ENCODE measurements around the gene PTPN18.

The PTPN18 gene

GRCh38 chr2:130352237-130352636, 3.6 kb upstream of the PTPN18 start:
- Histone ChIP-seq H3K27me3 (ENCODE audit: insufficient read depth, low read depth, severe bottlenecking) (no peaks in the 10 kb centered on the region), H3K27ac (no peak overlapping the region), H3K36me3 (peaks cover 6% of the 10 kb centered on the region), H3K4me3 (ENCODE audit: low read depth, low read length) (no peak overlapping the region), H3K9me3 (ENCODE audit: severe bottlenecking) (no peaks in the 10 kb centered on the region)
- no peak for DNase-seq
- TF ChIP-seq CTCF (IDR thresholded peaks at IDR 0.05; ENCODE audit: low read depth, low read length): no peak

GRCh38 chr2:130353291-130354138, 2.3 kb upstream of the PTPN18 start:
- H3K4me3 ChIP-seq (ENCODE audit: low read depth, low read length): no peak overlapping the region
- no peak overlapping the region for H3K27ac ChIP-seq
- DNase-seq: no peak
- no peaks in the 10 kb centered on the region for H3K9me3 ChIP-seq (ENCODE audit: severe bottlenecking)
- no peaks in the 10 kb centered on the region for H3K36me3 ChIP-seq
- TF ChIP-seq CTCF (IDR thresholded peaks at IDR 0.05; ENCODE audit: low read depth, low read length): no peak
- H3K27me3 ChIP-seq (ENCODE audit: insufficient read depth, low read depth, severe bottlenecking): no peaks in the 10 kb centered on the region

GRCh38 chr2:130354139-130354428, 1.8 kb upstream of the PTPN18 start:
- DNase-seq: no peak
- H3K4me3 ChIP-seq (ENCODE audit: low read depth, low read length): no peak overlapping the region
- H3K36me3 ChIP-seq: no peaks in the 10 kb centered on the region
- no peak for TF ChIP-seq CTCF (IDR thresholded peaks at IDR 0.05; ENCODE audit: low read depth, low read length)
- H3K27me3 ChIP-seq (ENCODE audit: insufficient read depth, low read depth, severe bottlenecking): no peaks in the 10 kb centered on the region
- H3K27ac ChIP-seq: no peak overlapping the region
- H3K9me3 ChIP-seq (ENCODE audit: severe bottlenecking): no peaks in the 10 kb centered on the region

- peak overlapping the region; percentile 72 for H3K27ac ChIP-seq
- peak overlapping the region; percentile 63 for H3K4me3 ChIP-seq (ENCODE audit: low read depth, low read length)
- TF ChIP-seq CTCF (IDR thresholded peaks at IDR 0.05; ENCODE audit: low read depth, low read length): no peak
- H3K27me3 ChIP-seq (ENCODE audit: insufficient read depth, low read depth, severe bottlenecking): no peaks in the 10 kb centered on the region
- no peaks in the 10 kb centered on the region for H3K9me3 ChIP-seq (ENCODE audit: severe bottlenecking)
- H3K36me3 ChIP-seq: no peaks in the 10 kb centered on the region
- DNase-seq: no peak
Observed at GRCh38 chr2:130355172-130355577, 681 bp upstream of the PTPN18 start.

GRCh38 chr2:130357864-130358263, 2.0 kb downstream of the PTPN18 start:
- Histone ChIP-seq H3K27me3 (ENCODE audit: insufficient read depth, low read depth, severe bottlenecking) (no peaks in the 10 kb centered on the region), H3K9me3 (ENCODE audit: severe bottlenecking) (no peaks in the 10 kb centered on the region), H3K4me3 (ENCODE audit: low read depth, low read length) (no peak overlapping the region), H3K36me3 (no peaks in the 10 kb centered on the region), H3K27ac (no peak overlapping the region)
- TF ChIP-seq CTCF (IDR thresholded peaks at IDR 0.05; ENCODE audit: low read depth, low read length): no peak
- no peak for DNase-seq

Measured in WERI-Rb-1 (cell line).